Stimulated activated CD4-positive, alpha-beta T cell treated with anti-CD3 and anti-CD28 coated beads, Interleukin-15, amount 100 ng/mL, for 24 hours (primary cell): ENCODE data around the gene TRIM37.
"Not testable (repeated sequence)": the region's sequence is repeated elsewhere in the genome, so short reads cannot be mapped to it uniquely, and the experiment has no call there.

Source experiments
- DNase-seq: peaks from one replicate; pipeline ENCODE4 v3.0.0-alpha.2; 2020

Gene TRIM37

DNA sequence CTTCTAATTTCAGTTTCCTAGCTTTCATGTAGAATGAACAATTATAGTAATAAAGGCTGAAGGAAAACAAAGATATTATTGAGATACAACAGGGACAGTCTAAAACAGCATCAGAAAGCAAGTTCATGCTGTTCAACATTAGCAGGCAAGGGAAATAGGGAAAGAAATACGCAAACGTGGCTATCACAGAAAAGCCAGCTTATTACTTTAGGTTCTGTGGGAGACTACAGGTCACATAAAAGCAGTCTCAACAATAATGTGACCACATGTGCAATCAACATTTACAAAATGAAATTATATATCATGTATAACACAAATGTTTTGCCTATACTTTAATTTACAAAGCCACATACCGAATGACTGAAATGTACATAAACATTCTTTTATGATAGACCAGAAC lies 4.9 kb upstream of the TRIM37 start:
- no peak for DNase-seq

DNA sequence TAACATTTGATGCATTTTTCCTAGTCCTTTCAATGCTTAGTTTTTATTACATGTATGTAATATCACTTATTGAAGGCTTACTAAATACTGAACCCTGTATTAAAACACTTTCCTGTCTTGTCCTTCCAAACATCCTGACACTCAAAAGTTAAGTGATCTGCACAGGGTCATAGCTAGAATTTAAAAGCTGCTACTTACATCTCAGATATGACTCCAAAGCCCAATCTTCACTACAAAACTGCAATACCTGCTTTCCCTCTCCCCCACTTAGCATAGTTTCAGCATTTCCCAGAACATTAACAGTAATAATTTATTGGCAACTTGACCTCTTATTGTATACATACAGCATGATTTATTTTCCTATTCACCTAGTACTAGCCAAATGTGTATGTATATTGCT lies 4.3 kb upstream of the TRIM37 start:
- no peak for DNase-seq

DNA sequence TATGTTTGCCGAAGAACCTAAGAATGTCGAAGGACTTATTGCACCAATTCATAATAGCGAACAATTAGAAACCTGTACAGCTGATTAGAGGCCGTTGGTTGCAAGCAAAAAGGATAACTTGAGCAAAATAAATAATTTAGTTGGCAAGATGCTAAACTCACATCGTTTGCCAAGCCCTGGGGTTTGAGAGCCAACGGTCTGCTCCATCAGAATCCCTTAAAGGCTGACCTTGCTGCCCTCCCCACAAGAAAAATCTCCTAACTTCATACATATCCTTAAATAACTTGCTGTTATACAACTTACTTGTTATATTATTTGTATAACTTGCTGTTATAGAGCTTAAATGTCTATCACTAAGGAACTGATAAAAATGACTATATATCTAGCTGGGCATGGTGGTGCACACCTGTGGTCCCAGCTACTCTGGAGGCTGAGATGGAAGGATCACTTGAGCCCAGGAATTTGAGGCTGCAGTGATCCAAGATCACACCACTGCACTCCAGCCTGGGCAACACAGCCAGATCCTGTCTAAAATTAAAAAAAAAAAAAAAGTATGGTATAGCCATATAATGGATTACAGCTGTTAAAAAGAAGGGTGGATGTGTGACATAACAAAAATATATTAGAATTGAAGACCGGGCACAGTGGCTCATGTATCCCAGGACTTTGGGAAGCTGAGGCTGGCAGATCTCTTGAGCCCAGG lies 1.9 kb upstream of the TRIM37 start:
- DNase-seq, result no peak

DNA sequence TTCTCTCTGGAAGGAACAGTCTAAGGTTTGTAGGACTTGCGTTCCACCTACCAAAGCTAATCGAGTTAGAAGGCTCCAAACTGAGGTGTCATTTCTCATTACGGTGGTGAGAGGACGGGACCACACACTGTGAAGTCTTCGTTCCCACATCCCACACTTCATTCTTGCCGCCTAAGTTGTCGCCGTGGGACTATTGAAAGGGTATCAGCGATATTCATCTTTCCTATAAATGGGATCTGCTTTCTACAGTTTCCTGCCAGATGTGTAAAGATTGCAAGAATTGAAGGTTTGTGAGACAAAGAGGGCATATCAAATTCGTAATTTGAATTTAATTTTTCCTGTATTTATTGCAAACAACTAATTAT lies 608 bp upstream of the TRIM37 start:
- DNase-seq, result no peak

DNA sequence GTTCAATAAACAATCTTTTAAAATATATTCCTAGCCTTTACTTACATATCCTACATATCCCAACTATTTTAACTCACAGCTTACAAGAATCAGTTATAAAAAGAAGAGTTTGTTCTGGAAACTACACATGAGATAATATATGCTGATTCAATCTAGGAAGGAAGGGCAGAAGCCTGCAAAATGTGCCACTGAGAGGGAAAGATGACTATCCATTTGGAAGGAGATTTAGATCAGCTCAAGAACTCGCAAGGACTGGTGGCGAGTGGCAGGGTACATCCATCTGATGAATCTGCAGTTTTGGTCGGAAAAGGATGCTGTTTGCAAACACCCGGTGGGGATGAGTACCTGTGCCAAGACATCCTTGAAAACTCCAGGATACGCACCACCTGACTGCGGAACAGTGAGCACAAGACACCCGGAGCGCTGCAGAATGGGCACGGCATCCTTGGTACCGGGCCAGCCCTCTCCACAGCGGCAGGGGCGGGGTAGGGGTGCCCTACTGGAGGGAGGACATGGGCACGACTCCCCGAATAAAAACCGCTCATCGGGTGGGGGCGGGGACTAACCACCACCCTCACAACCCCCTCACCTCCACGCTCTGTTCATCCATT lies 723 bp downstream of the TRIM37 start:
- peak; percentile 80 for DNase-seq

DNA sequence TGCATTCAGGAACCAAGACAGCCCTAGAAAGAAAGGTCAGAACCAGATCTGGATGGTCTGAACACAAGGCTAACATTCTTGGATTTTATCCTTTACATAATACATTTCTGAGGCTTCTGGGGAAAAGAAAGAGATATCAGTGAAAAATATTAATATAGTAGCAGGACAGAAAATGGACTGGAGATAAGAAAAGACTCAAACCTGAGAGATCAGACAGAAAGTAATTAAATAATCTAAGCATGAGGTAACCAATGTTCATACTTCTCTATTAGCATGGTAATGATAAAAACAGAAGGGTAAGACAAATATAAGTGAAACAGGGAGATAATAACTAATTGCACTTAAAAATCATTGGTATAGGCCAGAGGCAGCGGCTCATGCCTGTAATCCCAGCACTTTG lies 5.5 kb downstream of the TRIM37 start:
- no peak for DNase-seq

DNA sequence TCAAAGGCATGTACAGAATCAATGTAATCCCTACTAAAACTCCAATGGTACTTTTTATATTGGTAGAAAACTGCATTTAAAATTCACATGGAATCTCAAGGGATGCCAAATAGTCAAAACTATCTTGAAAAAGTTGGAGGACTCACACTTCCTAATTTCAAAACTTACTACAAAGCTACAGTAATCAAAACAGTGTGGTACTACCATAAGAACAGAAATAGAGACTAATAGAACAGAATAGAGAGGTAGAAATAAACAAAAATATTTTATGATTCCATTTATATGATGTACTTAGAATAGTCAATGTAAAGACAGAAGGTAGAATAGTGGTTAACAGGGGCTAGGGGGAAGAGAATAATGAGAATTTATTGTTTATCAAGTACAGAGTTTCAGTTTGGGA lies 8.8 kb downstream of the TRIM37 start:
- DNase-seq, result no peak

DNA sequence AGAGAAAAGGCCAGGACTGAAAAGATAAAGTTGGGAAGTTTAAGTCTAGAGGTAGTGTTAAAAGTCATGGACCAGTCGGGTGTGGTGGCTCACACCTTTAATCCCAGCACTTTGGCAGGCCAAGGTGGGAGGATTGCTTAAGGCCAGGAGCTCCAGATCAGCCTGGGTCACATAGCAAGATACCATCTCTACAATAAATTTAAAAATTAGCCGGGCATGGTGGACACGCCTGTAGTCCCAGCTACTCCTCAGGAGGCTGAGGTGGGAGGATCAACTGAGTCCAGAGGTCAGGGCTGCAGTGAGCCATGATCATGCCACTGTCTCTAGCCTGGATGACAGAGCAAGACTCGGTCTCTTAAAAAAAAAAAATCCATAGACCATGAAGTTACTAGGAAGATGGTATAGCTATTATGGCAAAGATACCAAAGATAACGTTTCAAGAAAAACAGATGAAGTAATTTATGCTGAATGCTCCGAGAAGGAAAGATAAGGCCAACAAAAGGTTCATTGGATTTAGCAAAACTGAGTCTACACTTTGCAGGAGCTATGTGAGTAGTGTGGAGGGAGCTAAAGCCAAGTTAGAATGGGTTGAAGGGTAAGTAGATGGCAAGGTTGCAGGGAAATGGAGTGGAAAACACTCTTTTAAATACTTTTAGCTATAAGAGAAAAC lies 11.7 kb downstream of the TRIM37 start:
- no peak for DNase-seq

DNA sequence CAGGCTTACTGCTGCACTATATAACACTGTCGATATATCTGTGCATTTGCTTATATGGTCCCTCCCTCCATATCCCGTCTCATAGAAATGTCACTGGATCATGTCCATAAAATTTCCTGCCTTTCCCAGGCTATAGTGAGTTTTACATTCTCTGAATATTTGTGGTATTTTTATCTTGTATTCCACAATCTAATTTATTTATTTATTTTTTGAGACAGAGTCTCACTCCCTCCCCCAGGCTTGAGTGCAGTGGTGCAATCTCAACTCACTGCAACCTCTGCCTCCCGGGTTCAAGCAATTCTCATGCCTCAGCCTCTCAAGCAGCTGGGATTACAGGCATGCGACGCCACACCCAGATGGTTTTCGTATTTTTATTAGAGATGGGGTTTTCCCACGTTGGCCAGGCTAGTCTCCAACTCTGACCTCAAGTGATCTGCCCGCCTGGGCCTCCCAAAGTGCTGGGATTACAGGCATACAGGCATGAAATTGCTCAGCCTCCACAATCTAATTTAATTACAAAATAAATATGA lies 12.9 kb downstream of the TRIM37 start:
- no peak for DNase-seq

DNA sequence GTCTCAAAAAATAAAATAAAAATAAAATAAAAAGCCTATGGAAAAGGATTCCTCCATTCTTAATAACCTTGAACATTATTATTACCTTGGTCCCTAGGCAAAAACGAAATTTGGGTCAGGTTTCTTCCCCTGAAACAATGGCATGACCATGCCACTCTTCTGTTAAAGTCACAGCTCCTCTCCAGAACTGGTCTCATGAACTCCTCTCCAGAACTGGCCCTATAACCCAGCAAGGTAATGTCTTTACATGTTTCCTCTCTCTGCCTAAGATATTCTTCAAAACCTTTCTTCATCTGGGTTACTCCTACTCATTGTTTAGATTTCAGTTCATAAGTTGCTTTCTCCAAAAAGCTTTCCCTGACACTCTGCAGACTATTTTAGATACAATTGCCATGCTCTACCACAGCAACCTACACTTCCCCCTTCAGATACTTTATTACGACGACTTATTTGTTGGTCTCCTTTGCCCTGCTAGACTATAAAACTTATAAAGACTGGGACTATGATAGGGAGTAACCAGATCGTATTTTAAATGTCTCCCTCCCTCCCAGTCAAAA lies 13.5 kb downstream of the TRIM37 start:
- DNase-seq, result no peak

DNA sequence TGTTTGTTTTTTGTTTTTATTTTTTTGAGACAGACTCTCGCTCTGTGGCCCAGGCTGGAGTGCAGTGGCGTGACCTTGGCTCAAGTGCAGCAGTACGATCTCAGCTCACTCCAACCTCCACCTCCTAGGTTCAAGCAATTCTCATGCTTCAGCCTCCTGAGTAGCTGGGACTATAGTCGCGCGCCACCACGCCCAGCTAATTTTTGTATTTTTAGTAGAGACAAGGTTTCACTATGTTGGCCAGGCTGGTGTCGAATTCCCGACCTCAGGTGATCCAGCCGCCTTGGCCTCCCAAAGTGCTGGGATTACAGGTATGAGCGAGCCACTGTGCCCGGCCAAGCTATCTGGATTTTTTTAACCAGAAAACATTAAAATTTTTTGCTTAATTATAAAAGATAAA lies 16.1 kb downstream of the TRIM37 start:
- not testable (repeated sequence) for DNase-seq

DNA sequence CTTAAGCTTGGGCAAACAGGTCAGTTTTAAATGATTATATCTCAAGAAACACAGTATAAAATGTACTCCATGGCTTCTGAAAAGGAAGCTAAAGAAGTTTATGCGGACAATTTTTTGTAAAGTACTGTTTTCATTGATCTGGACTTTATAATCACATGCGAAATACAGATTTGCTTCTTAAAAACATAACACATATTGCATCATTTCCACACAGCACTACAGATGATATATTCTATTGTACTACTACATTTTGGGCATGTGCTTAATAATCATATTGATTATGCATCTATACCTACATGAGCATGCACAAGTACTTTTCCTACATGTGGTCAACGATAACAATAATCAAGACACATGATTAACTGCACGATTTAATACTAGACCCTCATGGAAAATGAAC lies 22.5 kb downstream of the TRIM37 start:
- no peak for DNase-seq

DNA sequence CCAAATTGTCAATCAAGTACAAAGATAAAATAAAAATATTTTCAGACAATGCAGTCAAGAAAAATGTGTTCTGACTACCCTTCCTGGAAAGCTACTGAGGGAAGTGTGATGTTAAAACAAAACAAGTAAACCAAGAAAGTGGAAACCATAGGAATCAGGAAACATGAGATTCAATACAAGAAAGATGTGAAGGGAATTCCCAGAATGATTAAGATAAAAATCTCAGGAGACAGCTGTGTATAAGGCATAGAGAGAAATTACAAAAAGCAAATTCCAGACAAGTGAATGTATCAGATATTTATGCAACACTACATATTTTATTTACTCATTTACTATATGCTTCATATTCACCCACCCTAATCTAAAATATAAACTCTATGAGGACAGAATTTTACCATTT lies 32.2 kb downstream of the TRIM37 start:
- DNase-seq, result no peak

DNA sequence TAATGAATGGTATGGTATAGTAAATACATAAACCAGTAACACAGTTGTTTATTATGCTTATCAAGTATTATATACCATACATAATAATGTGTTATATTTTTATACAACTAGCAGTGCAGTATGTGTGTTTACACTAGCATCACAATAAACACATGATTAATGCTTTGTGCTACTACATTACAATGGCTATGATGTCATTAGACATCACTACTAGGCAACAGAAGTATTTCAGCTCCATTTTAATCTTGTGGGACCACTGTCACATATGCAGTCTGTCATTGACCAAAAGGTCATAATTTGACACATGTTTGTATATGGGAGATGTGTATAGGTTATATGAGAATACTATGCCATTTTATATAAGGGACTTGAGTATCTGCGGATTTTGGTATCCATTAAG lies 32.7 kb downstream of the TRIM37 start:
- no peak for DNase-seq

DNA sequence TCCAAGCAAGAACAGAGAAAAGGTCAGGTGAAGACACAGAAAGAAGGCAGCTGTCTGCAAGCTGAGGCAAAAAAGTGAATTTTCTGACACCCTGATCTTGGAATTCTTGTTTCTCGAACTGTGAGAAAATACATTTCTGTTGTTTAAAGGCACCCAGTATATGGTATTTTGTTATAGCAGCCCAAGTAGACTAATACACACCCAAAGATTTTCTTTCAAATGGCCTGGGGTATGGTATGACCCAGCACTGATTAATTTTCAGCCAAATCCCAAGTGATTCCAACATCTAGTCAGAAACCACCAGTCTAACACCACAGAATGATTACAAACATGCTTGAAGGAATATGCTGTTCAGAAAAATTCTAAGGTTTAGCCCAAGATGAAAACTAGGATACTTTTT lies 36.8 kb downstream of the TRIM37 start:
- DNase-seq, result no peak

DNA sequence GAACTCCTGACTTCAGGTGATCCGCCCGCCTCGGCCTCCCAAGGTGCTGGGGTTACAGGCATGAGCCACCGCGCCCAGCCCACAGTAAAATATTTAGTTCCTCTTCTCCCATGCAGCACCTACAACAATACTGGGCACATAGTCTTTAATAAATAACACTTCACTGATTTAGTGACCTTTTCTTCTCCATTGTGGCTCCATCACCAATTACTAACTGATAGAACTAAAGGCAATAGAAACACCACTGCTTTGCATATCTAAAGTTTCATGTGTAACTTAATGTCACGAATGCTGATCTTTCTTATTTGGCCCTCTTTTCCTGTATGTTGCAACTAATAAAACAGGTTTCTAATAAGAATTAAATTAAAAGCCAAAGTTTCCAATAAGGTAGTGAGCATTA lies 38.9 kb downstream of the TRIM37 start:
- no peak for DNase-seq

DNA sequence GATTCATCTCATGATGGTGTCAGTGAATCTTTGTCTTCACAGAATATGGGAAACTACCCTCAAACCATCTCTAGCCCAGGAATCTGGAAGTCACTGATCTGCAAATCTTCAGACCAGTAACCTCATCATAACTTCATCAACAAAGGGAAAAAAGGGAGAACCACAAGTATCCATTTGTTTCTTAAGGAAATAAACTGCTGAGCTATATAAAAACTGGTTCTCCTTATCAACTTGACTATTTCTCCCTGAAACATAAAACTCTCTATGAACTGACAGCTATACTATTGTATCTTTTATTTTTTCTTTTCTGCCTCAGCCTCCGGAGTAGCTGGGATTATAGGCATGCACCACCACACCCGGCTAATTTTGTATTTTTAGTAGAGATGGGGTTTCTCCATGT lies 39.3 kb downstream of the TRIM37 start:
- DNase-seq, result no peak

DNA sequence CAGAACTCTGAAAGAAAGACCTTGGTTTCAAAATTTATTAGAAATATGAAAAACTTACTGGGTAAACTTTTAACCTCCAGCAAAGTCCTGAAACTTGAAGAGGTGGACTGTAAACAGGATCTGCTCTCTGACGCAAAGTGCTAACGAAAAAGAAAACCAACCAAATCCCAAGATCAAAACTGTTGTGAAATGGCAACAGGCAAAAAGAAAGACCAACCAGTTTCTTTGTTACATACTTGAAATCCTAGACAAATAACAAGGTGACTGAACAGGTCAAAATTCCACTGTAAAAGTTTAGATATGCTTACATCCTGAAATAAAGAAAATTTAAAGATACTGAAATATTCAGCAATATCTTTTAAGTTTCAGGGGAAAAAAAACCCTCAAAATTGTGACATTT lies 44.2 kb downstream of the TRIM37 start:
- DNase-seq, result no peak

DNA sequence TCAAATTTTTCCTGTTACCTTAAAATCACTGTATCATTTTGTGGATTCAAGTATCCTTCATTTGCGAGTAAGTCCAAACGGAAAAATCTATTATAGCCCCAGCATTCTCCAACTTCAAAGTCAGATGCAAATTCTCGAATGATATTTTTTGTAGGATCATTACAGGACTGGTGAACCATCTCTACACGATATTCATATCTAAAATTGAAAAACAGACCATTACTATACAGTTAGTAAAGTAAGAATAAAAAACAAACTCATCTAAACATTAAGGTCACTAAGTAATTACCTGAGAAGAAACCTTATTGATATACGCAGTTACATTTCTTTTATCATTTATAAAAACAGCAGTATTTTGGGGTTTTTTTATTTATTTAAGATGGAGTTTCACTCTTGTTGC lies 49.8 kb downstream of the TRIM37 start:
- DNase-seq, result no peak

DNA sequence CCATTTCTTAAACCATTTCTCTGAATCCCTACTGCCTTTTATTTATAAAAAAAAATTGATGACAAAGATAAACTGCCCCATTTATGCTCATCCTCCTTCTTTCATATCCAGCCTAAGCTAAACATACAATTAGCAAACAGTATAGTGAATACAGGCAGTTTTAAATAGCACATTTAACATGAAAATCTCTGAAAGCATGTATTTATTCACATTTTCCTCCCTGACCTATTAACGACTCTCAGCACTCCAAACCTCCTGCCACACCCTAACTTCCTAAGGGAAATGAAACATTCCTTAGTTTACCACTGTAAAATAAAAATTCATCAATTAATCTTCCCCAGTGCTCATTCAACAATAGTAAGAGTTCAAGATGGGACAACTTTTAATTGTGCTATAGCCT lies 56.9 kb downstream of the TRIM37 start:
- no peak for DNase-seq

DNA sequence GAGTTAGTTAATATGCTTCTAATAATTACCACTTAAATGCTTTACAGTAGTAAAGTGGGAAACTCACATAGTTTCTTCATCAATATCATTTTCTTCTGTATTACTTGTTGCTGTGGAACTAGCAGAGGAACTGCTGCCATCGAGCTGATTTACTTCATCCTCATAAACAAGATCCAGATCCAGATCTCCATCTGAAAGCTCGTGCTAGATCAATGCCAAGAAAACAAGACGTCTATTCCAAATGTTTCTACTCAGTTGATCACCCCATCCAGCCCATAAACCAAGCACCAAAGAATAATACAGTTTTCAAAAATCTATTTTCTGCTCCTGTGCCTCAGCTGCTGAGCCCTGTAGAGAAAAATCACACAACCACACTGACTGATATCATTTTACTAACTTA lies 59.1 kb downstream of the TRIM37 start:
- DNase-seq, result no peak

DNA sequence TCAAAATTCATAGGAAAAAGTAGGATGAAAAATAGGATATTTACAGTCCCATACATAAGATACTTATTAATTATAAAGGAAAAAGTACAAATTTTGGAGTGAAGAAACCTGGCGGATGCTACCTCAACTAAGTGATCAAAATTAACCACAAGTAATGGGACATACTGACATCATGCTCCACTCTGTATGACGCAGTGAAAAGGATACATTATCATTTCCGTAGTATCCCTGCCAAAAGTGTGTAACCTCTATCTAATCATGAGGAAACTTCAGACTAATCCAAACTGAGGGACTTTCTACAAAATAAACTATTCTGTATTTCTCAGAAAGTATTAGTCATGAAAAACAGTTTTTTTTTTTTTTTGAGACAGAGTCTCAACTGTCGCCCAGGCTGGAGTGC lies 60.5 kb downstream of the TRIM37 start:
- no peak for DNase-seq

DNA sequence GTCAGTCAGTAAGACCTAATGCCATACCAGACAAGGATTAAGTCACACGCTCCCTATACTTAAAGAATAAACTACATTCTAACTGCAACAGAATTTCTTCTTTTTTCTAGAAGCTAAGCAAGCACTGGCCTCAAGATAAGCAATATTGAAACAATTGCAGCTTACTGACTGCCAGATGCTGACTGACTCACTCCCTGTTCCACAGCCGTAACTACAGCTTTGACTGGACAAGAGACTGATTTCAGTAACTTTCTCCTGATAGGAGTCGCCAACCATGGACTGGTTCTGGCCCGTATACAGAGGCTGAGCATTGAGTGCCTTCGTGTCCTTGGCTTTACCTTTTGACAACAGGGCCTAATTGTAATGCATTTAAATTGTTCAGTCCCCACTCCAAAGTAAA lies 67.9 kb downstream of the TRIM37 start:
- peak; percentile 16 for DNase-seq

DNA sequence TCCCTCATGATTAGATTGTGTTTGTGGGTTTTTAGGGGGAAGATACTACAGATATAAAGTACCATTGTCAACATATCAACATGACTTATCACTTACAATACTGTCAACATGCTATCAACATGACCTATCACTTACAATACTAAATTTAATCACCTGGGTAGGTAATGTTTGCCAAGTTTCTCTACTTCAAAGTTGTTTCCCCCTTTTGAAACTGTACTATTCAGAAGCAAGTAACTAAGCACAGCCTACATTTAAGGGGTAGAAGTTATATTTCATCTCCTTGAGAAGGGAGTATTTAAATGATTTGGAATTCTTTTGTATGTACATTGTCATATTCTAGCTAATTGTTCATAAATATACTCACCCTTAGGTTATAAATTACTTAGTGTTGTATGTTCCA lies 68.7 kb downstream of the TRIM37 start:
- DNase-seq, result no peak
